Right lobe of liver (tissue), 4 donors: ENCODE results near the gene CCDC88C.

Experiments used
- CTCF ChIP-seq, 4 donors: fragments of 200-600 bp in 3 of 4; fragments of 450-650 bp in 1 of 4; IDR thresholded peaks; one replicate each; pipeline versions ENCODE4 v1.5.1 to v1.8.0; 2016 to 2022; ENCODE audit warnings: antibody characterized with exemption in 4 of 4, mild to moderate bottlenecking in 2 of 4
- POLR2A ChIP-seq: fragments of 450-650 bp; IDR thresholded peaks from one replicate; pipeline ENCODE4 v1.6.1; 2017; ENCODE audit warnings: antibody characterized with exemption, mild to moderate bottlenecking
- donor health status: DM: no; HTN: no; CAD: no.
- donor health status: DM: no; HTN: no; CAD: no.
- donor health status: DM: no; HTN: yes; CAD: no.

- no peak for TF ChIP-seq CTCF (IDR thresholded peaks at IDR 0.05)
- TF ChIP-seq POLR2A = no peak
Observed at GRCh38 chr14:91377700-91378652, 39.6 kb downstream of the CCDC88C start.
